ENCODE data around the gene C1orf56. TPM values are rescaled to one million over a fixed set of nuclear protein-coding genes. Genes with fewer than 3 reads are reported as not detected.

C1orf56 gene
- total and polyA plus RNA-seq, 5 experiments from 2014 or later: 2.6 to 5.2 (median 4.4) TPM

DNA sequence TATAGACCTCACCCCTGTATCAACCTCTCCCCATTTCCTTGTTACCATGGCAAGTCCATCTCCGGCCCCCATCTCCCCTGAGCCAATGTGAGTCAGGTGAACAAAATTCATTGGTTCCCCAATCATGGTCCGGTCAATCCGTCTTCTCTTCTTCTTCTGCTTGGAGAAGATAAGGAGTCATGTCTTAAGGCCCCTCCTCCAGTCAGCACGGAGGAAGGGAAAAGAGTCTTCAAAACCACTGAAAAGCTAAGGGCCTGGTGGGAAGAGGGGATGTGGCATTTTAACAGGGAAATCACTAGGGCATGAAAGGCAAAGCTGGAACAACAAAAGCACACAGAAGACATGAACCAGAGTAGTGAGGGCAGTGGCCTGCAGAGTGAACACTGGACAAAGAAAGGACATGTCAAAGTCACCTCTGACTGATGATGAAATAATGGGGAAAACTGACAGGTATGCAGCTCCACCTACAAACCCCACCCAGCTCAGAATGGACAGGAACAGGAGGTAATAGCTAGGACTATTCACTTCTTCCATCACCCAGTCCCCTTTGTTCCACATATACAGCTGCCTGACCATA lies 7.5 kb downstream of the C1orf56 start:
- Mint-ChIP-seq H3K9me3 (no peaks in the 10 kb centered on the region), H3K4me3 (peak overlapping the region; percentile 93 to 100 (median 98)), H3K4me1 (peaks cover 33 to 85% (median 68%) of the 10 kb centered on the region in 4 donors), H3K36me3 (peaks cover 33 to 81% (median 49%) of the 10 kb centered on the region in 3 donors), H3K27me3 (no peaks in the 10 kb centered on the region), H3K27ac (peak overlapping the region; percentile 88 to 99 (median 96))
- ATAC-seq: no peak
- no peak for DNase-seq
- POLR2A ChIA-PET: interaction anchor here (0.7 to 10.8 kb wide), 12 partner anchors 8 to 1168 kb away, joined by 3 to 264 read pairs (median 3); partner anchors contain the start of genes C1orf56, CERS2, GABPB2 and MINDY1

DNA sequence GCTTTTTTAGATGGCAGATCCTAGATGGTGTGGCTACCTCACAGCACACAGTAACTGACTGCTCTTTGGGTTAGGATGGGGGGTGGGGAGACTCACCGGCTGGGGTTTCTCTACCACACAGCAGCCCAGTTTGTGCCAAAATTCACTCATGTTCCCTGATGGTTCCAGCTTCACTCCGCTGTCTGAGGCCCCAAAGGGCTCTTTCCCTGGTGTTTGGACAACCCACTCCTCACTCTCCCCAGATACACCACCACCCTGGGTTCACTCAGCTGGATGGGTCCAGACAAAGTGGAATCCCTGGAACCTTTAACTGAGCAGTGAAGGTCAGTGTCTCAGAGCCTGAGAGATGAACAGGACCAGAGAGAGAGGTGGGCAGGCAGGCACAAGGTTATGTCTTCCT lies 8.0 kb downstream of the C1orf56 start:
- H3K27me3 Mint-ChIP-seq: no peaks in the 10 kb centered on the region
- ATAC-seq (no peak), DNase-seq (no peak)
- peak overlapping the region; percentile 93 to 100 (median 98) for H3K4me3 Mint-ChIP-seq
- POLR2A ChIA-PET: interaction anchor here (0.7 to 10.8 kb wide), 15 partner anchors 9 to 1169 kb away, joined by 3 to 264 read pairs (median 3); partner anchors contain the start of genes C1orf56, CERS2, GABPB2 and MINDY1
- peak overlapping the region; percentile 88 to 99 (median 96) for H3K27ac Mint-ChIP-seq
- H3K36me3 Mint-ChIP-seq: peaks cover 33 to 80% (median 49%) of the 10 kb centered on the region in 3 donors
- H3K4me1 Mint-ChIP-seq: peaks cover 37 to 85% (median 69%) of the 10 kb centered on the region in 4 donors
- H3K9me3 Mint-ChIP-seq: no peaks in the 10 kb centered on the region

DNA sequence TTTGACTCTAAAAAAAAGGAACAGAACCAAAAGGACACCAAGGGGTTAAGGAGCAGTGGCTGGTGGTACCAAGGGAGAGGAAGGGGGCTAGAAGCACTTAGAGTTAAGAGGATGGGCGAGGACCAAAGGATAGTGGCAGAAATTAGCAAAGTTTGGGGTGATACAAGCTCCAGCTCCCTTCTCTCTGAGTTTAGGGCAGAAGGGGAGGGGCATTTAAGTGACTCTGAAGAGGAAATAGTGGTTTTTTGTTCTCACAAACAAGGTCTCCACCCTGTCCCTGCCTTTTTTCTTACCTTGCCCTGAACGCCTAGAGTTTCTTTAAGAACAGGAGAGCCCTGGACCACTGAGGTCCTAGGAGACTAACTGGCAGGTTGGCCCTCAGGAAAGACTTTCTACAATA lies 8.6 kb downstream of the C1orf56 start:
- H3K4me1 Mint-ChIP-seq: peaks cover 40 to 86% (median 70%) of the 10 kb centered on the region in 4 donors
- no peaks in the 10 kb centered on the region for H3K27me3 Mint-ChIP-seq
- DNase-seq (peak in 6 of 10 donors; percentile 31 to 71 (median 48)), ATAC-seq (peak; percentile 44)
- peak overlapping the region; percentile 93 to 100 (median 98) for H3K4me3 Mint-ChIP-seq
- peak overlapping the region; percentile 88 to 99 (median 96) for H3K27ac Mint-ChIP-seq
- H3K36me3 Mint-ChIP-seq: peaks cover 33 to 74% (median 49%) of the 10 kb centered on the region in 3 donors
- POLR2A ChIA-PET: interaction anchor here (0.8 to 10.8 kb wide), 12 partner anchors 9 to 134 kb away, joined by 3 to 264 read pairs (median 7); partner anchors contain the start of genes C1orf56, GABPB2, MINDY1 and SCNM1
- no peaks in the 10 kb centered on the region for H3K9me3 Mint-ChIP-seq

DNA sequence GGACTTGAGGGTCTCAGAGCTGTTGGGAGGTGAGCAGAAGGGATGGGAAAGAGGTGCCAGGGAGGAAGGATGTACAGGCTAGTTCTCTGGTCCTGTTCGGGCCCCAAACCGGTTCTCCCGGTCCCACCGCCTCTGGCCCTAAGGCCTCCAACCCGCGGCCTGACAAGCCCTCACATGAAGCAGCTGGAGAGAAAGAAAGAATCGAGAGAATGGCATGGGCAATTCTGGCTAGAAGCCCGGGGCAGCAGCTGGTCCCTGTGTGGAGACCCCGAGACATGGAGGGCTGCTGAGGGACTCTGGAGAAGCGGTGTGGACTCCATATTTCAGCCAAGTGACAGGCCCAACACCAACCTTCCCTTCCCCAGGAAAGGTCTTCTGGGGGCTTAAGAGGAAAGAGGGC lies 11.1 kb downstream of the C1orf56 start:
- Mint-ChIP-seq H3K27me3 (no peaks in the 10 kb centered on the region), H3K9me3 (no peaks in the 10 kb centered on the region), H3K36me3 (peaks cover 27 to 50% (median 41%) of the 10 kb centered on the region in 3 donors), H3K4me1 (peaks cover 35 to 73% (median 57%) of the 10 kb centered on the region in 4 donors), H3K4me3 (peak overlapping the region; percentile 93 to 100 (median 98)), H3K27ac (peak overlapping the region; percentile 88 to 99 (median 96))
- peak in 2 of 10 donors; percentile 5 to 34 for DNase-seq
- POLR2A ChIA-PET: interaction anchor here (0.7 to 10.8 kb wide), 16 partner anchors 12 to 1172 kb away, joined by 3 to 264 read pairs (median 7); partner anchors contain the start of genes C1orf56, GABPB2, MINDY1 and RPRD2
- no peak for ATAC-seq

DNA sequence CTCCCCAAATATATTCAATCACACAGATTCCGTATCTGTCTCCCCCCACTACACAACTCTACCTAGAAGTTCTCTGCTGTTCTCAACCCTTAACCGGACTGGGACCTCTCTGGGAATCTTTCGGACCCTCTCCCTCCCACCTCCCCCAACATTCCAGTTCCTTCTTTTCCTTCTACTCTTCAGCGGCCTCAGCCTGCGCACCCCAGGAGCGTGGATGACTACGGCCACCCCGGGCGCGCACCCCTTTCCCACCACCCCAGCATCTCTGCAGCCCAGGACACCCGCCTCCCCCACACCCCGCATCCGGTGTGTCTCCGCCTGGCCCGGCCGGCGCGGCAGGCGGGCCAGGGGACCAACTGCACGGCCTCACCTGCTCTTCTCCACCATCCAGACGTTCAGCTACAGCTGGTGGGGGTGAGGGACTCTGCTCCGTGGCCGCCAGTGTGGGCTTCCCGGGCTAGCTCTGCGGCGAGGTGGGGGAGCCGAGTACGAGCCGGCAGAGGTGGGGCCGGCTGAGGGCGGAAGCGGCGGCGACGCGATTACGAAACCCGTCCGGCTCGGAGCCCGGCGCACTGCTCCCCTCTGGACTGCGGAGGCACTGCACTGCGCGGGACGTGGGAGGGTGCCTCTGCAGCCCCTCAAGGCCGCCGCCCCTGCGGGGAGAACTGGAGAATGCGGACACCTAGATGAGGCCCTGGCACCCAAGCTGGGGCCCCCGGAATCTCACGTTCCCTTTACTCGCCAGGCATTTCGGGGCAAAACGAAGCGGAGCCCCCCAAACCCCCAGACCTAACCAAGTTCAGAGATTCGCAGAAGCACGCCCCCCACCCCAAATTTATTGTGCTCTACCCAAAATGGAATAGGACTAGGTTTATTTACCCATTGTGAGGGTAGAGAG lies 11.8 kb downstream of the C1orf56 start, which contains the start of gene CDC42SE1:
Gene CDC42SE1 (minus strand): TSS at position 514 of the 898 bp plus-strand sequence. CDS start 3,892 bp downstream, outside the sequence.
- DNase-seq (peak; percentile 75 to 90 (median 82)), ATAC-seq (peak; percentile 77 to 84)
- Mint-ChIP-seq H3K27ac (peak within 1 kb of the TSS; percentile 88 to 99 (median 96)), H3K27me3 (no peaks in the 10 kb centered on the region), H3K4me1 (peaks cover 35 to 70% (median 52%) of the 10 kb centered on the region in 4 donors), H3K4me3 (peak within 1 kb of the TSS; percentile 93 to 100 (median 98)), H3K36me3 (peaks cover 27 to 43% (median 37%) of the 10 kb centered on the region in 3 donors), H3K9me3 (no peaks in the 10 kb centered on the region)
- POLR2A ChIA-PET: interaction anchor here (0.6 to 10.8 kb wide), 17 partner anchors 11 to 1173 kb away, joined by 3 to 264 read pairs (median 7); partner anchors contain the start of genes C1orf56, GABPB2, MINDY1 and RPRD2

DNA sequence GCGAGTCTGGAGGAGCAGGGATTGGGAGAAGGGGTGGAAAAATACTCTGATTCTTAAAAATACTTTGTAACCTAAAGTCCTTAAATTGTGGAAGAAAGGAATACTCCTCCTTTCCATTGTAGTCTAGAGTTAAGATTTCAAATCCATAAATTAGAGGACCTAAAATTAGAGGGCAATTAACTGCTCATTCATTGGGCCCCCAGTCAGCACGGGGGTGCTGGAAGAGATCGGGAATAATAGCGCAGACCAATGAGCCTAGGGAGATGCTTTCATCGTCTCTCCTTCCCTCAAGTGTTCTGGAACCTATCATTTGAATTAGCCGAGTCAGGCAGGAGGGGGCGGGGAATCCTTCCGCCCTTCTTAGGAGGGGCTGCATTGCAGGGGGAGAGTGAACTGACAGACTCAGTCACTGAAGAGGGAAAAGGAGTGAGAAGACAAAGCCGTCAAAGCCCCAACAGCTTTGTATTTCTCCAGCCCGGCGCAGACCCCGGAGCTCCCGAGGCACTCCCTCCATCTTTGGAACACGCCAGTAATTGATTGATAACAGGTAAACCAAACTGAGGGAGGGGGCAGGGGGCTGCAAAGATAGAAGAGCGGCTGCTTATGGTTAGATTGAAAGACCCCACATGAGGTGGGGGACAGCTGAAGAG lies 12.6 kb downstream of the C1orf56 start, which contains the start of gene MLLT11:
Gene MLLT11 (plus strand): TSS at position 391 of the 650 bp plus-strand sequence. CDS start 6,828 bp downstream, outside the sequence.
- H3K36me3 Mint-ChIP-seq: peaks cover 23 to 36% (median 30%) of the 10 kb centered on the region in 3 donors
- DNase-seq: peak in 5 of 10 donors; percentile 24 to 39 (median 33)
- POLR2A ChIA-PET: interaction anchor here (0.6 to 10.8 kb wide), 12 partner anchors 10 to 192 kb away, joined by 3 to 264 read pairs (median 12); partner anchors contain the start of genes C1orf56, GABPB2, MINDY1 and TNFAIP8L2

DNA sequence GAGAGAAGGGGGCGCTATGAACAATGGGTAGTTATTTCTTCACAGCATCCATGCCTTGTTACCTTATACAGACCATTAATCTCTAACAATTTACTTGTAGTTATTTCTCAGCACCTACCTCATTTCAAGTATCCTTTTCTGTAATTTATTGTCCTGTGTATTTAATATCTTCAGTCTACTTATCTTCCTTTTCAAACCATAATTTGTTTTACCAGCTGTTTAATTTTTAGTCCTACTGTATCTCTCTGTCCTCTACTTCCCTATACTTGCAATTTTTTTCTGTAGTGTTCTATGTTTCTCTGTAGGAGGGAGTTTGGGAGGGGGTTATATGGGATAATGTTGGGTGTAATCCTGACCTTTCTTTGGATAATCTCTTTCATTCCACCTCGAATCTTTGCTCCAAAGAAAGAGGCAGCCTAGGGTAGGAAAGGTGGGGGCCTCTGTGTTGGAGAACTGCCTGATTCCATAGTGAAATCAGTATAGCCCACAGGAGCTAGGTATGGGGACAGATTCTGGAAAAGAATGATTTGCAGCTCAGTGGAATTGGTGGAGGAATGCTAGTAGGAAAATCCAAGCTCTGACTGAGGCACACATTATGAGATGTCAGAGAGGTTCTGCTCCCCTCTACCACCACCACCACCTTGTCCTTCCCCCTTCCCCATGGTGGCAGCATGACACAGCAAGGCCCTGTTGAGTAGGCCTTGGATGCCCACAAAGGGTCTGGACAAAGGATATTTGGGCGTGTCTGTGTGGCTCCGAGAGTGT lies 13.3 kb downstream of the C1orf56 start:
- ATAC-seq: no peak
- DNase-seq: no peak

More for the DNA sequence above, 12.6 kb downstream of the C1orf56 start, which contains the start of gene MLLT11:
- Mint-ChIP-seq H3K4me1 (peaks cover 32 to 68% (median 45%) of the 10 kb centered on the region in 4 donors), H3K4me3 (peak within 1 kb of the TSS; percentile 93 to 100 (median 98)), H3K27ac (peak within 1 kb of the TSS; percentile 88 to 99 (median 96)), H3K9me3 (no peaks in the 10 kb centered on the region), H3K27me3 (no peaks in the 10 kb centered on the region)
- ATAC-seq: no peak

DNA sequence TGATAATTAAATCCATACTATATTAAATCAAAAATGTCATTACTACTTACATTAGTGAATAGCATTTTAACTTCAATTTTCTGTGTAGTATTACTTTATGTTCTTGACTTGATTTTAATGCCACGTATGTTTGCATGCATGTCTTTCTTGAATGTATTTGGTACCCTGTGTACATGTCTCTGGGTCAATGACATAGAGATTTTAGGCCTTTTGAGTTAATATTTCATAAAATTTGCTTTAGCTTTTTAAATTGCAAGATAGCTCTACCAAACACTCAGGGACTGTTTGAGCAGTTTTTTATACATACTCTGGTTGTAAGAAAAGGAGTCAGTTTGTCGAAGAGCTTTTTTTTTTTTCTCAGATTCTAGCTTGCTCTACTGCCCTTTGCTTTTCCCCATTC lies 14.2 kb downstream of the C1orf56 start:
- Mint-ChIP-seq H3K4me3 (peak overlapping the region in 1 of 10 donors; percentile 7), H3K4me1 (peaks cover 26 to 52% (median 35%) of the 10 kb centered on the region in 4 donors), H3K27me3 (no peaks in the 10 kb centered on the region), H3K27ac (peak overlapping the region in 2 of 10 donors; percentile 2 to 99), H3K36me3 (peaks cover 18 to 26% (median 19%) of the 10 kb centered on the region in 3 donors), H3K9me3 (no peaks in the 10 kb centered on the region)
- ATAC-seq (no peak), DNase-seq (no peak)
- POLR2A ChIA-PET: interaction anchor here (0.6 to 10.8 kb wide), 8 partner anchors 9 to 93 kb away, joined by 3 to 264 read pairs (median 4); partner anchors contain the start of genes C1orf56, CERS2 and GABPB2

More for the DNA sequence above, 13.3 kb downstream of the C1orf56 start:
- H3K4me3 Mint-ChIP-seq: peak overlapping the region; percentile 93 to 100 (median 98)
- H3K4me1 Mint-ChIP-seq: peaks cover 31 to 60% (median 42%) of the 10 kb centered on the region in 4 donors
- peak overlapping the region; percentile 88 to 99 (median 96) for H3K27ac Mint-ChIP-seq
- POLR2A ChIA-PET: interaction anchor here (0.7 to 10.8 kb wide), 8 partner anchors 9 to 97 kb away, joined by 3 to 264 read pairs (median 27); partner anchors contain the start of genes C1orf56, GABPB2, MINDY1 and TNFAIP8L2
- H3K27me3 Mint-ChIP-seq: no peaks in the 10 kb centered on the region
- peaks cover 23 to 31% (median 24%) of the 10 kb centered on the region in 3 donors for H3K36me3 Mint-ChIP-seq
- no peaks in the 10 kb centered on the region for H3K9me3 Mint-ChIP-seq

DNA sequence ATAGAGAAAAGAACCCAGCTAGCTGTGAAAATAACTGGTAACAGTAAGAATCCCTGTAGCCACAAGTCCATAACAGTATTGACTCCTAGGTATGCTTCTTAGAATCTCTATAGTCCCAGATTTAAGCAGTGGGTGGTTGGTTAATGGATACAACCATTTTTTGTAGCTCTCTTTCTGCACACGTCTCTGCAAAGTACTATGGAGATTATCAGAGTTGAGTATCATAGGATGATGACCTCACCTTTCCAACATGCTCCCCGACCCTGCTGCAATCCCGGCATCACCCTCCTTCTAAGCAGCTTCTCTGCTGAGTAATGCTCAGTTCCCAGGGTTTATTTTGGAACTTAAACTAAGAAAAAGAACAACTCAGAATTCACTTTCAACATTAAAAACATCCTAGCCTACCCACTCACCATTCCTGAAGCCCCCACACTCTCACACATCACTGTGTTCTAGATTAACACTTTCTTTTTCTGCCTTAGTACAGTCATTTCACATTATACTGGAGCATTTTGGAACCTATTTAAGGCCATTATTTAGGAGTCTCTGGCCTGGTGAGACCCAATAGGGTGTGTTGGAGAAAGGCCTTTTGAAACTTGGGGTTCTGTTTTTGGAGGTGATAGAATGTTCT lies 15.3 kb downstream of the C1orf56 start:
- H3K9me3 Mint-ChIP-seq: no peaks in the 10 kb centered on the region
- DNase-seq (no peak), ATAC-seq (no peak)
- POLR2A ChIA-PET: interaction anchor here (0.7 to 10.8 kb wide), 4 partner anchors 7 to 58 kb away, joined by 4 to 264 read pairs (median 96); partner anchors contain the start of genes C1orf56 and GABPB2
- peak overlapping the region in 1 of 10 donors; percentile 22 for H3K27ac Mint-ChIP-seq
- H3K4me3 Mint-ChIP-seq: no peak overlapping the region
- H3K4me1 Mint-ChIP-seq: peaks cover 19 to 40% (median 30%) of the 10 kb centered on the region in 4 donors
- H3K36me3 Mint-ChIP-seq: peaks cover 8 to 14% (median 8%) of the 10 kb centered on the region in 3 donors
- H3K27me3 Mint-ChIP-seq: no peaks in the 10 kb centered on the region

DNA sequence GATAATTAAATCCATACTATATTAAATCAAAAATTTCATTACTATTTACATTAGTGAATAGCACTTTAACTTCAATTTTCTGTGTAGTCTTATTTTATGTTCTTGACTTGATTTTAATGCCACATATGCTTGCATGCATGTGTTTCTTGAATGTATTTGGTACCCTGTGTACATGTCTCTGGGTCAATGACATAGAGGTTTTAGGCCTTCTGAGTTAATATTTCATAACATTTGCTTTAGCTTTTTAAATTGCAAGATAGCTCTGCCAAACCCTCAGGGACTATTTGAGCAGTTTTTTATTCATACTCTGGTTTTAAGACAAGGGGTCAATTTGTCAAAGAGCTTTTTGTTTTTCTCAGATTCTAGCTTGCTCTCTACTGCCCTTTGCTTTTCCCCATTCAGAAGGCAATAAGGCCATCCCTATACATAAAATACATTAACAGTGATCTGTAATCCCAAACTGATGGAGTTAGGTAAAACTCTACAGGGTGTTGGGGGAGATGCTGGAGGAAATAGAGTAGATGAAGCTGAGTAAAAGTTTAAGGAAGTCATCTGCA lies 17.6 kb downstream of the C1orf56 start:
- peak overlapping the region in 3 of 10 donors; percentile 11 to 36 (median 16) for H3K27ac Mint-ChIP-seq
- POLR2A ChIA-PET: interaction anchor here (0.6 to 2.6 kb wide), 6 partner anchors 11 to 108 kb away, joined by 3 to 16 read pairs (median 3); partner anchors contain the start of genes C1orf56 and TNFAIP8L2
- no peaks in the 10 kb centered on the region for H3K9me3 Mint-ChIP-seq
- H3K36me3 Mint-ChIP-seq: peaks cover 0 to 5% (median 0%) of the 10 kb centered on the region in 3 donors
- H3K27me3 Mint-ChIP-seq: no peaks in the 10 kb centered on the region
- no peak overlapping the region for H3K4me3 Mint-ChIP-seq
- ATAC-seq: no peak
- DNase-seq: no peak
- H3K4me1 Mint-ChIP-seq: peaks cover 15 to 45% (median 34%) of the 10 kb centered on the region in 4 donors

Data from naive thymus-derived CD8-positive, alpha-beta T cell (primary cell).